ENCODE measurements around the gene KIFAP3.

Gene KIFAP3

DNA sequence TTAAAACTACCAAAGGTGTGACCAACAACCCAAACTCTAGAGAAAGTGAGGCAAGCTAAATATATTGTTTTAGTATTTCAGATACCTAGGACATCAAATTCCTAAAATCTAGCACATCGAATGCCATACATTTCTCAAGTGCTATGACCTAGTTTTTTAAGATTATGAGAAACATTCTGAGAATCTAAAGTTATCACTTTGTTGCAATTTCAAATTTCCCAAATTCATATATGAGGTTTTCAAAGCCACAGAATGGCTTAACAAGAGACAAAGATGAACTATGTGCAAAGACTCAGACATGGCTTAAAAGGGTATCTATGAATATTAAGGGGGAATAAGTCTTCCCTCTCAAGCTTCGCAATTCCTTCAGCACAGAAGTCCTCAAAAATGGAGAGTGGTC is 187.6 kb downstream of the KIFAP3 start:
- TF ChIP-seq REST (IDR thresholded peaks at IDR 0.05; ENCODE audit: insufficient replicate concordance, low read depth) (no peak), CTCF (IDR thresholded peaks at IDR 0.05; ENCODE audit: insufficient read depth, low read length) (no peak), SPI1 (IDR thresholded peaks at IDR 0.05; ENCODE audit: borderline replicate concordance, low read depth) (no peak), GABPA (IDR thresholded peaks at IDR 0.05; ENCODE audit: low read depth) (no peak), POLR2AphosphoS5 (IDR thresholded peaks at IDR 0.05; ENCODE audit: low read depth) (no peak)
- Histone ChIP-seq H3K27ac (replicated peaks) (no peak overlapping the region), H3K4me3 (replicated peaks; ENCODE audit: insufficient read depth, low read length) (no peak overlapping the region)

DNA sequence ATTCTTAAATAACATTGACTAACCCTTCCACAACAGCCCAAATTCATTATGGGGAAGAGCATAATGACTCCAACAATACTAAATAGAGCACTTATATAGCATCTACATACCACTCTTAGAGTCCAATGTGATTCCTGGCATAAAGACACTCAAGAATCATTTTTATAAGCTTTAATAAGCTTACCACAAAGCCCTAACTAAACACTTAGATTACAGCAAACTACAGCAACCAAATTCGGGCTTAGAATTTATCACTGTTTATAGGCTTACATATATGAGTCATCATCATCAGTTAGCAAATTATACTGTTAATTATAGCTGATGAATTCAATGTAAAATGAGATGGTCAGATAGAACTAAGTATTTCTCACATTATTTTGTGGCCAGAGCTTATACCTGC is 188.1 kb downstream of the KIFAP3 start:
- no peak overlapping the region for H3K27ac ChIP-seq (replicated peaks)
- DNase-seq (ENCODE audit: low read depth in 1 of 2, low spot score in 1 of 2): no peak
- TF ChIP-seq SPI1 (IDR thresholded peaks at IDR 0.05; ENCODE audit: borderline replicate concordance, low read depth) (no peak), REST (IDR thresholded peaks at IDR 0.05; ENCODE audit: insufficient replicate concordance, low read depth) (no peak), CTCF (IDR thresholded peaks at IDR 0.05; ENCODE audit: insufficient read depth, low read length) (no peak), GABPA (IDR thresholded peaks at IDR 0.05; ENCODE audit: low read depth) (no peak), POLR2AphosphoS5 (IDR thresholded peaks at IDR 0.05; ENCODE audit: low read depth) (no peak)
- H3K4me3 ChIP-seq (replicated peaks; ENCODE audit: insufficient read depth, low read length): no peak overlapping the region
- H3K27me3 ChIP-seq (ENCODE audit: insufficient read depth, poor library complexity, severe bottlenecking): no peaks in the 10 kb centered on the region

More for the DNA sequence above, 187.6 kb downstream of the KIFAP3 start:
- H3K27me3 ChIP-seq (ENCODE audit: insufficient read depth, poor library complexity, severe bottlenecking): no peaks in the 10 kb centered on the region
- no peak for DNase-seq (ENCODE audit: low read depth in 1 of 2, low spot score in 1 of 2)

DNA sequence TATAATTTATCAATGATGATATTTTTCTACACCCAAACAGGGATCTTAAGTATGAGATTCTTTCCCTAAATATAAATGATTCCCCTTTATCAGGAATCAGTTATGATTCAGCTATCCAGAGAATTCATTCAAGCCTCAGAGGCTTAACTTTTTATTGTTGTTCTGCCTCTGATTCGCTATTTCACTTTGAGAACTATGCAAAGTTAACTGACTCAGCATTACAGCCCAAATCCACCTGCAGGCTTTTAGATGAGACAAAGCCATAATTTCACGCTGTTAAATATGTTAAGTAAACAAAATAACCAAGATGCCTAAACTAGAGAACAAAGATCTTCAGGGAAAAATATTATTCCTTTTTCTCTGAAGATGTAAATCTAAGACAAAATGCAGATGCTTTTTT is 189.3 kb downstream of the KIFAP3 start:
- Histone ChIP-seq H3K27me3 (ENCODE audit: insufficient read depth, poor library complexity, severe bottlenecking) (no peaks in the 10 kb centered on the region), H3K4me3 (replicated peaks; ENCODE audit: insufficient read depth, low read length) (no peak overlapping the region), H3K27ac (replicated peaks) (no peak overlapping the region)
- TF ChIP-seq REST (IDR thresholded peaks at IDR 0.05; ENCODE audit: insufficient replicate concordance, low read depth) (no peak), CTCF (IDR thresholded peaks at IDR 0.05; ENCODE audit: insufficient read depth, low read length) (no peak), SPI1 (IDR thresholded peaks at IDR 0.05; ENCODE audit: borderline replicate concordance, low read depth) (no peak), POLR2AphosphoS5 (IDR thresholded peaks at IDR 0.05; ENCODE audit: low read depth) (no peak), GABPA (IDR thresholded peaks at IDR 0.05; ENCODE audit: low read depth) (no peak)
- no peak for DNase-seq (ENCODE audit: low read depth in 1 of 2, low spot score in 1 of 2)

Data from HL-60 (cell line).